CD14-positive monocyte (primary cell): ENCODE results near the gene CAPN14. TPM values are rescaled to one million over a fixed set of nuclear protein-coding genes. Genes with fewer than 3 reads are reported as not detected.

Experiments used
- DNase-seq, 3 donors: peaks; one replicate each; pipeline ENCODE4 v3.0.0-alpha.2; 2011 to 2022
- H2AFZ ChIP-seq: 2 replicates; pipeline ENCODE4 v1.6.0; 2012; ENCODE audit warnings: mild to moderate bottlenecking, low read depth, low read length, inconsistent platforms; ENCODE audit not compliant: insufficient read depth, poor library complexity, severe bottlenecking
- H3K27ac ChIP-seq, 2 donors: 1 replicate in 1 of 2; 2 replicates in 1 of 2; pipeline ENCODE4 v1.5.1; 2012 to 2013; ENCODE audit warnings: low read length in 2 of 2, control low read depth in 1 of 2, inconsistent platforms in 1 of 2, low read depth in 1 of 2, mild to moderate bottlenecking in 1 of 2
- H3K27me3 ChIP-seq, 2 donors: one replicate each; pipeline versions ENCODE4 v1.6.0 to v1.6.1; 2011 to 2013; ENCODE audit warnings: low read length in 2 of 2; ENCODE audit not compliant: control insufficient read depth in 2 of 2, insufficient read depth in 2 of 2
- H3K36me3 ChIP-seq, 2 donors: replicated peaks in 1 of 2; 1 replicate in 1 of 2; 2 replicates in 1 of 2; pipeline versions ENCODE4 v1.5.1 to v1.6.1; 2012 to 2013; ENCODE audit warnings: low read length in 2 of 2, control low read depth in 1 of 2, inconsistent platforms in 1 of 2, mild to moderate bottlenecking in 1 of 2; ENCODE audit not compliant: insufficient read depth in 2 of 2, control insufficient read depth in 1 of 2
- H3K4me1 ChIP-seq, 2 donors: 1 replicate in 1 of 2; 2 replicates in 1 of 2; pipeline versions ENCODE4 v1.5.1 to v1.6.1; 2012 to 2013; ENCODE audit warnings: low read length in 2 of 2, control low read depth in 1 of 2, inconsistent platforms in 1 of 2, mild to moderate bottlenecking in 1 of 2, moderate library complexity in 1 of 2; ENCODE audit not compliant: insufficient read depth in 2 of 2, control insufficient read depth in 1 of 2
- H3K4me2 ChIP-seq: replicated peaks from 2 replicates; pipeline ENCODE3; 2012; ENCODE audit warnings: low read length, moderate library complexity, mild to moderate bottlenecking; ENCODE audit not compliant: poor library complexity, severe bottlenecking; ENCODE audit errors: extremely low read depth
- H3K4me3 ChIP-seq, 3 experiments: fragments of 200-600 bp in 1 of 3; sonication (generic) in 1 of 3; replicated peaks in 1 of 3; 1 replicate in 2 of 3; 2 replicates in 1 of 3; pipeline ENCODE4 v1.5.1; 2011 to 2013; ENCODE audit warnings: low read length in 3 of 3, mild to moderate bottlenecking in 3 of 3, control low read depth in 2 of 3, low read depth in 2 of 3, inconsistent platforms in 1 of 3, moderate library complexity in 1 of 3
- H3K79me2 ChIP-seq: 2 replicates; pipeline ENCODE4 v1.6.0; 2012; ENCODE audit warnings: mild to moderate bottlenecking, control low read depth, inconsistent platforms, low read length, moderate library complexity; ENCODE audit not compliant: insufficient read depth
- H3K9ac ChIP-seq: 2 replicates; pipeline ENCODE4 v1.6.0; 2017; ENCODE audit warnings: low read length, mild to moderate bottlenecking; ENCODE audit not compliant: insufficient read depth, poor library complexity, severe bottlenecking
- H3K9me3 ChIP-seq, 2 donors: replicated peaks in 1 of 2; 1 replicate in 1 of 2; 2 replicates in 1 of 2; pipeline versions ENCODE4 v1.5.1 to v1.6.1; 2012 to 2013; ENCODE audit warnings: low read length in 2 of 2, control low read depth in 1 of 2; ENCODE audit not compliant: control insufficient read depth in 1 of 2, insufficient read depth in 1 of 2
- H4K20me1 ChIP-seq: 2 replicates; pipeline ENCODE4 v1.6.0; 2012; ENCODE audit warnings: mild to moderate bottlenecking, low read length, control low read depth, moderate library complexity; ENCODE audit not compliant: insufficient read depth
- H3K27ac Mint-ChIP-seq, 7 donors: one replicate each; pipeline ENCODE4 v1.8.0; 2020; ENCODE audit warnings: mild to moderate bottlenecking in 7 of 7, mixed read lengths in 7 of 7, moderate library complexity in 6 of 7, inconsistent platforms in 2 of 7
- H3K27me3 Mint-ChIP-seq, 3 donors: one replicate each; pipeline ENCODE4 v1.8.0; 2021 to 2022; ENCODE audit warnings: low read depth in 3 of 3, mild to moderate bottlenecking in 3 of 3, mixed read lengths in 3 of 3, moderate library complexity in 3 of 3, inconsistent platforms in 1 of 3
- H3K36me3 Mint-ChIP-seq, 2 donors: one replicate each; pipeline ENCODE4 v1.8.0; 2020; ENCODE audit warnings: mixed read lengths in 2 of 2, inconsistent platforms in 1 of 2, mild to moderate bottlenecking in 1 of 2
- H3K4me1 Mint-ChIP-seq: one replicate; pipeline ENCODE4 v1.8.0; 2020; ENCODE audit warnings: mild to moderate bottlenecking, mixed read lengths
- H3K4me3 Mint-ChIP-seq, 2 donors: one replicate each; pipeline ENCODE4 v1.8.0; 2020; ENCODE audit warnings: mild to moderate bottlenecking in 2 of 2, mixed read lengths in 2 of 2, moderate library complexity in 1 of 2
- H3K9me3 Mint-ChIP-seq, 7 donors: one replicate each; pipeline ENCODE4 v1.8.0; 2020 to 2022; ENCODE audit warnings: mixed read lengths in 7 of 7, mild to moderate bottlenecking in 6 of 7, moderate library complexity in 6 of 7, inconsistent platforms in 2 of 7
- WGBS: methylation state at CpG from one replicate; pipeline ENCODE4 v1.1.5; 2013; ENCODE audit warnings: missing lambda C conversion rate; ENCODE audit not compliant: insufficient coverage; 5-methylcytosine and 5-hydroxymethylcytosine counted together
- intact Hi-C, 2 donors: fragments of 100-400 bp; cut with micrococcal nuclease; formaldehyde crosslinking; loops; one replicate each; pipeline versions ENCODE4 v1.15.0 to v1.15.1; 2023
- polyA plus RNA-seq, 3 donors: library from polyadenylated mRNA; depleted of rRNA in 1 of 3; unstranded in 2 of 3; stranded (reverse) in 1 of 3; fragments of 300-500 nt in 2 of 3; fragments of >200 nt in 1 of 3; fragmentation: Illumina TruSeq in 2 of 3; gene quantifications; 1 replicate in 2 of 3; 2 replicates in 1 of 3; pipeline ENCODE4 v1.2.3, GENCODE V29; 2012 to 2021
- TF ChIP-seq, protein P1 (sequence below): fragments of 200-600 bp; IDR thresholded peaks from one replicate; pipeline ENCODE4 v1.8.0; 2022; ENCODE audit warnings: antibody characterized with exemption, mild to moderate bottlenecking

The CAPN14 gene
- polyA plus RNA-seq, 3 donors: not detected

- Histone ChIP-seq H3K79me2 (no peaks in the 10 kb centered on the region), H3K27ac (no peak overlapping the region), H3K4me2 (no peak overlapping the region), H3K9ac (no peak overlapping the region), H3K4me1 (peaks cover 0 to 5% of the 10 kb centered on the region in 2 donors), H3K4me3 (no peak overlapping the region), H3K27me3 (no peaks in the 10 kb centered on the region), H4K20me1 (no peaks in the 10 kb centered on the region), H3K9me3 (no peaks in the 10 kb centered on the region), H3K36me3 (no peaks in the 10 kb centered on the region), H2AFZ (peak overlapping the region; percentile 42)
- Mint-ChIP-seq H3K36me3 (no peaks in the 10 kb centered on the region), H3K27ac (no peak overlapping the region), H3K9me3 (no peaks in the 10 kb centered on the region), H3K4me1 (peaks cover 18% of the 10 kb centered on the region), H3K4me3 (no peak overlapping the region), H3K27me3 (peaks cover 0 to 1% (median 0%) of the 10 kb centered on the region in 3 donors)
- TF ChIP-seq, protein P1, sequence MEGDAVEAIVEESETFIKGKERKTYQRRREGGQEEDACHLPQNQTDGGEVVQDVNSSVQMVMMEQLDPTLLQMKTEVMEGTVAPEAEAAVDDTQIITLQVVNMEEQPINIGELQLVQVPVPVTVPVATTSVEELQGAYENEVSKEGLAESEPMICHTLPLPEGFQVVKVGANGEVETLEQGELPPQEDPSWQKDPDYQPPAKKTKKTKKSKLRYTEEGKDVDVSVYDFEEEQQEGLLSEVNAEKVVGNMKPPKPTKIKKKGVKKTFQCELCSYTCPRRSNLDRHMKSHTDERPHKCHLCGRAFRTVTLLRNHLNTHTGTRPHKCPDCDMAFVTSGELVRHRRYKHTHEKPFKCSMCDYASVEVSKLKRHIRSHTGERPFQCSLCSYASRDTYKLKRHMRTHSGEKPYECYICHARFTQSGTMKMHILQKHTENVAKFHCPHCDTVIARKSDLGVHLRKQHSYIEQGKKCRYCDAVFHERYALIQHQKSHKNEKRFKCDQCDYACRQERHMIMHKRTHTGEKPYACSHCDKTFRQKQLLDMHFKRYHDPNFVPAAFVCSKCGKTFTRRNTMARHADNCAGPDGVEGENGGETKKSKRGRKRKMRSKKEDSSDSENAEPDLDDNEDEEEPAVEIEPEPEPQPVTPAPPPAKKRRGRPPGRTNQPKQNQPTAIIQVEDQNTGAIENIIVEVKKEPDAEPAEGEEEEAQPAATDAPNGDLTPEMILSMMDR: no peak
- intact Hi-C loops: no loop called here
- DNase-seq: peak in 1 of 3 donors; percentile 8
- WGBS: no CpG with 5 or more reads among the region's 1 CpG
Observed at GRCh38 chr2:31166925-31167324, 50.4 kb downstream of the CAPN14 start.

DNA sequence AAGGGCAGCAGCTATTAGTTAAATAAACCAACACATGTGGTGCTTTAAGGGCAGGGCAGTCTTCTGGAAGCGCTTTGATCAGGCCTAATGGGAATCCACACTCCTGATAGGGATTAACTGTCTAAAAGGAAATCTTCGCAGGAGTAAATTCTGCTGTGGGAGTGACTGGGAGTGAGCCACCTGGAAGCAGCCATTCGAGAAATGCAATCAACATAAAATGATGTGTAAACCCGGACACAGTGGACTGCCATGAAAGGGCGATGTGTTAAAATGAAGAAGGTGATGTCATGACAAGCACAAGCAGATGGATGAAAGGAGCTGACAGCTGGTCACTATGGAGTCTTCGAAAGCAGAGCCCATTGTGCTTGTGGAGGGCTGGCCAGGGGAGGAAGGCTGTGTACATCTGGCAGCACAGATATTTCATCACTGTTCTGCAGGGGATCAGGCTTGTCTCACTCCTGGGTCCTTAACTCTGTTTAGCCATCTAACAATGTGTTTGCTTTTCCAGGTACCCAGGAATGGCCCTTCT is 54.2 kb downstream of the CAPN14 start:
- Histone ChIP-seq H3K4me2 (no peak overlapping the region), H3K9me3 (no peaks in the 10 kb centered on the region), H4K20me1 (no peaks in the 10 kb centered on the region), H3K27ac (no peak overlapping the region), H3K9ac (no peak overlapping the region), H3K36me3 (no peaks in the 10 kb centered on the region), H3K79me2 (no peaks in the 10 kb centered on the region), H2AFZ (no peak overlapping the region), H3K4me3 (no peak overlapping the region), H3K27me3 (no peaks in the 10 kb centered on the region), H3K4me1 (no peaks in the 10 kb centered on the region)
- intact Hi-C loops: no loop called here
- Mint-ChIP-seq H3K9me3 (no peaks in the 10 kb centered on the region), H3K36me3 (no peaks in the 10 kb centered on the region), H3K27ac (no peak overlapping the region), H3K4me3 (no peak overlapping the region), H3K27me3 (peaks cover 0 to 1% (median 0%) of the 10 kb centered on the region in 3 donors), H3K4me1 (peaks cover 12% of the 10 kb centered on the region)
- WGBS: 93% methylated on average over 6 of the region's 6 CpGs
- no peak for DNase-seq
- TF ChIP-seq, protein P1: no peak
